ENCODE measurements around the gene NLGN1. TPM values are rescaled to one million over a fixed set of nuclear protein-coding genes. Genes with fewer than 3 reads are reported as not detected.

NLGN1 gene
- total RNA-seq, 2 donors from 2014 or later, result 1.3 to 2.4 TPM

DNA sequence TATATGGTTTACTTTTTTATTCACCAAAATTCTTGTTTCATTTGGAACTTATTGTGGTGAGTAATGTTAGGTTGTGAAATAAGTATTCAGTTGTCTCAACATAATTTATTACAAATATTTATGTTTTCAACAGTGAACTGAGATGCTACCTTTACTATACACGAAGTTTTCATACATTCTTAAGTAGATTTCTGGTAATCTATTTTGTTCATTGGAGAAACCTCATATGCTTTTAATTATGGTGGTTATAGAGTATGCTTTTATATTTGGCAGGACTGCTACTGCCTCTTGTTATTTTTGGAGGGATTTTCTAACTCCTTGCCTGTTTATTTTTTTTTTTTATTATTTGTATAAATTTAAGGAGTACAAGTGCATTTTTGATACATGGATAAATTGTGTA lies 253.1 kb downstream of the NLGN1 start:
- no peak overlapping the region for H3K4me3 ChIP-seq
- no peak overlapping the region for H3K27ac ChIP-seq
- H3K27me3 ChIP-seq, result no peaks in the 10 kb centered on the region
- DNase-seq (ENCODE audit: low spot score), result no peak
- H3K9me3 ChIP-seq, result no peaks in the 10 kb centered on the region
- TF ChIP-seq CTCF (IDR thresholded peaks at IDR 0.05), result no peak
- no peaks in the 10 kb centered on the region for H3K4me1 ChIP-seq
- H3K36me3 ChIP-seq, result no peaks in the 10 kb centered on the region

DNA sequence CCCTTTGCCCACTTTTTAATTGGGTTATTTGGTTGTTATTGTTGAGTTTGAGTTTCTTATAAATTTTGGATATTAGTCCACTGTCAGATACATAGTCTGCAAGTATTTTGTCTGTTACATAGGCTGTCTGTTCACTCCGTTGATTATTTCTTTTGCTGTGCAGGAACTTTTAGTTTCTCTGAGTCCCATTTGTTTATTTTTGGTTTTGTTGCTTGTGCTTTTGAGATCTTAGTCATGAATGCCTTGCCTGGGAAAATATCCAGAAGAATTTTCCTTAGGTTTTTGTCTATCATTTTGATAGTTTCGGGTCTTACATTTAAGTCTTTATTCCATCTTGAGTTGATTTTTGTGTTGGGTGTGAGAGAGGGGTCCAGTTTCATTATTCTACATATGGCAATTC lies 254.5 kb downstream of the NLGN1 start:
- Histone ChIP-seq H3K4me1 (no peaks in the 10 kb centered on the region), H3K27ac (no peak overlapping the region), H3K36me3 (no peaks in the 10 kb centered on the region), H3K4me3 (no peak overlapping the region), H3K9me3 (no peaks in the 10 kb centered on the region), H3K27me3 (no peaks in the 10 kb centered on the region)
- no peak for DNase-seq (ENCODE audit: low spot score)
- no peak for TF ChIP-seq CTCF (IDR thresholded peaks at IDR 0.05)

- Histone ChIP-seq H3K4me3 (no peak overlapping the region), H3K36me3 (no peaks in the 10 kb centered on the region), H3K27ac (no peak overlapping the region), H3K9me3 (no peaks in the 10 kb centered on the region), H3K27me3 (no peaks in the 10 kb centered on the region), H3K4me1 (no peaks in the 10 kb centered on the region)
- no peak for DNase-seq (ENCODE audit: low spot score)
- no peak for TF ChIP-seq CTCF (IDR thresholded peaks at IDR 0.05)
Observed at GRCh38 chr3:173653781-173654180, 256.2 kb downstream of the NLGN1 start.

DNA sequence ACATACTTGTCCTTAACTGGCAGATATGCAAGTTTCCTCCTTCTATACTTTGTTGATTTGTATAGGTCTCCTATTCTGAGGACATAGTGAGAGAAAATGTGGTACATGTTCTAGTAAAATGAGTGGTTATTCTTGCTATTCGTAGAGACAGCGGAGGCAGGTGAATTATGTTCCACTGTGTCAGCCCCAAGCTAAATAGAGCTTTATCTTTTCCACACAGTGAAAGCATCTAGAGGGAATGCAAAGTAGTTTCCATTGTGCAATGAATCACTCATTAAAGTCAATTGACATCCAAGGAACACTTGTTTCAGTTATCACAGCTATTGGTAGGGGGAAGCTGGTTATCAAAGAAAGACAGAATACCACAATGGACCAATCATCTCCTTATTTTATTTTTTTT lies 262.4 kb downstream of the NLGN1 start:
- no peaks in the 10 kb centered on the region for H3K9me3 ChIP-seq
- TF ChIP-seq CTCF (IDR thresholded peaks at IDR 0.05), result no peak
- H3K36me3 ChIP-seq, result no peaks in the 10 kb centered on the region
- H3K27ac ChIP-seq, result no peak overlapping the region
- H3K4me3 ChIP-seq, result no peak overlapping the region
- DNase-seq (ENCODE audit: low spot score), result no peak
- no peaks in the 10 kb centered on the region for H3K27me3 ChIP-seq
- H3K4me1 ChIP-seq, result no peaks in the 10 kb centered on the region

DNA sequence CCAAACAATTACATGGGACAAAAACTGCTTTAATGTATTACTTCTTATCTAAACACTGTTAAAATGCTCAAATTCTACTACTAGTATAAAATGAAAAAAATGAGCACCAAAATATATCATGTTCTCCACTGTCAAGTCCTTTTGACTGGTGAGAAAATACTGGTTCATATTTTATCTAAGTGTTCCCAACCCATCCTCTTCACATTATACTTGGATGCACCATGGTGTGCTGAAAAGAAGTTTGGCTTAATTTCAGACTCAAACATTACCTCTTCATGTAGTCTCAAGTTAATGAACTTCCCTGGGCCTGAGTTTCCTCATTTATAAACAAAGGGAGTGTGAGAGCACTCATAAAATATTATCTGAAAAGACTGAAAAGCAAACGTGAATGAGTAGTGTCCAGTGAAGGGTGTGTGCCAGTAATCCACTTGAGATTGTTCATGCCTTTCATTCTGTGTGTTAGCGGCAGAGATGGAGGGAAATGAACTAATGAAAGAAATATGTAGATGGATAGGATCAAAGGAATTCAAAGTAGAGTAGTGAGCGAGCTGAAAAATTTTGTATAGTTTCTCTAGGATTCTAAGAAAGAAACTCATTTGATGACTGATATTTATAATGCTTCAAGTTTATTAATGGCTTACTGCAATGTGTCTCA lies 263.2 kb downstream of the NLGN1 start:
- TF ChIP-seq CTCF (IDR thresholded peaks at IDR 0.05), result no peak
- H3K27me3 ChIP-seq, result no peaks in the 10 kb centered on the region
- H3K4me3 ChIP-seq, result no peak overlapping the region
- no peaks in the 10 kb centered on the region for H3K4me1 ChIP-seq
- no peak overlapping the region for H3K27ac ChIP-seq
- no peaks in the 10 kb centered on the region for H3K9me3 ChIP-seq
- no peak for DNase-seq (ENCODE audit: low spot score)
- no peaks in the 10 kb centered on the region for H3K36me3 ChIP-seq

DNA sequence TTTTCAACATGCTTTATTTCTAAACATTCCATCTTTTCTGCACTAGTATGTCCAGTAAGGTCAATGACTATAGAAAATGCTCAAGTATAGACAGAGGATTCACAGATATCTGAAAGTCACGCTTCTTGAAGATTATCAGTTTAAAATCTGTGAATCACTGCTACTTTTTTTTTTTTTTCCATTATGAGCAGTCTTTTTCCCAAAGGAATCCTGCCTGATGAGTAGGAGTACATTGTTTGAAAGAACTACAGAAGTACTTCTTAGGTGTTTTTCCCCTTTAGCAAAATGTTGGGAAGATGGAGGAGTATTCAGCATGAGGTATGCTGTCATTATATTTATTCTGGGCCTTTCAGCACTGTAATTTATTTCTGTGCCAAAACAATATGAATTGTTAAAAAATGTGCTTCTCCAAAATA lies 266.2 kb downstream of the NLGN1 start:
- no peaks in the 10 kb centered on the region for H3K27me3 ChIP-seq
- H3K4me1 ChIP-seq, result no peaks in the 10 kb centered on the region
- no peak overlapping the region for H3K4me3 ChIP-seq
- H3K36me3 ChIP-seq, result no peaks in the 10 kb centered on the region
- no peak for DNase-seq (ENCODE audit: low spot score)
- H3K27ac ChIP-seq, result no peak overlapping the region
- no peak for TF ChIP-seq CTCF (IDR thresholded peaks at IDR 0.05)
- no peaks in the 10 kb centered on the region for H3K9me3 ChIP-seq
